ENCODE measurements around the gene LSM4.

The LSM4 gene

GRCh38 chr19:18274219-18274780 lies 48.6 kb downstream of the LSM4 start, which contains the start of gene IQCN:
IQCN (minus strand) TSS chr19:18274452; CDS start chr19:18269478, 4,974 bp downstream.
- DNase-seq = no peak

GRCh38 chr19:18273561-18274218 lies 49.2 kb downstream of the LSM4 start:
- DNase-seq = no peak

GRCh38 chr19:18271433-18271841 lies 51.4 kb downstream of the LSM4 start:
- no peak for DNase-seq

- DNase-seq = no peak
These were observed 52.5 kb downstream of the LSM4 start for GRCh38 chr19:18270326-18270725.

- no peak for DNase-seq
These were observed 53.7 kb downstream of the LSM4 start for GRCh38 chr19:18269070-18269723.

GRCh38 chr19:18266771-18267686 lies 55.8 kb downstream of the LSM4 start:
- DNase-seq = no peak

- DNase-seq = no peak
These were observed 57.3 kb downstream of the LSM4 start for GRCh38 chr19:18265582-18265981.

- no peak for DNase-seq
These were observed 57.8 kb downstream of the LSM4 start for GRCh38 chr19:18264971-18265540.

GRCh38 chr19:18264137-18264854 lies 58.6 kb downstream of the LSM4 start:
- DNase-seq = no peak

- DNase-seq = no peak
These were observed 59.3 kb downstream of the LSM4 start for GRCh38 chr19:18263324-18264136.

- DNase-seq = no peak
These were observed 60.0 kb downstream of the LSM4 start for GRCh38 chr19:18262917-18263316.

GRCh38 chr19:18262144-18262543 lies 60.7 kb downstream of the LSM4 start:
- DNase-seq = no peak

GRCh38 chr19:18261474-18261873 lies 61.4 kb downstream of the LSM4 start:
- DNase-seq = no peak

GRCh38 chr19:18259893-18260292 lies 63.0 kb downstream of the LSM4 start:
- DNase-seq = no peak

GRCh38 chr19:18257503-18258470 lies 65.1 kb downstream of the LSM4 start:
- DNase-seq = no peak

Measured in retina (tissue), 1 donor.